Osteoblast (primary cell): Measurements from ENCODE around the gene IFT43. TPM values are rescaled to one million over a fixed set of nuclear protein-coding genes. Genes with fewer than 3 reads are reported as not detected.

ENCODE experiments used
- DNase-seq: peaks from one replicate; pipeline ENCODE4 v3.0.0; 2011; ENCODE audit warnings: low spot score, mixed read lengths; ENCODE audit not compliant: insufficient read length; ENCODE audit errors: missing footprints
- H2AFZ ChIP-seq: 2 replicates; pipeline ENCODE4 v1.6.0; 2011; ENCODE audit warnings: mild to moderate bottlenecking, low read length
- H3K27ac ChIP-seq: 2 replicates; pipeline ENCODE4 v1.5.1; 2011; ENCODE audit warnings: mild to moderate bottlenecking, low read depth, low read length, moderate library complexity
- H3K27me3 ChIP-seq: 2 replicates; pipeline ENCODE4 v1.6.0; 2012; ENCODE audit warnings: mild to moderate bottlenecking, control low read depth, inconsistent platforms, low read length, moderate library complexity; ENCODE audit not compliant: insufficient read depth
- H3K36me3 ChIP-seq: 2 replicates; pipeline ENCODE4 v1.5.1; 2011; ENCODE audit warnings: mild to moderate bottlenecking, low read length, control low read depth, moderate library complexity; ENCODE audit not compliant: insufficient read depth
- H3K4me1 ChIP-seq: 2 replicates; pipeline ENCODE4 v1.5.1; 2011; ENCODE audit warnings: mild to moderate bottlenecking, low read length, control low read depth, moderate library complexity; ENCODE audit not compliant: insufficient read depth
- H3K4me2 ChIP-seq: 2 replicates; pipeline ENCODE4 v1.6.0; 2011; ENCODE audit warnings: mild to moderate bottlenecking, low read length; ENCODE audit not compliant: insufficient read depth
- H3K4me3 ChIP-seq: fragments of 200-600 bp; sonication (generic); 3 replicates; pipeline ENCODE4 v1.5.1; 2012; ENCODE audit warnings: mild to moderate bottlenecking, low read length, inconsistent platforms; ENCODE audit not compliant: insufficient read depth
- H3K79me2 ChIP-seq: 2 replicates; pipeline ENCODE4 v1.6.0; 2012; ENCODE audit warnings: mild to moderate bottlenecking, low read length, control low read depth, inconsistent platforms; ENCODE audit not compliant: insufficient read depth
- H3K9me3 ChIP-seq: 2 replicates; pipeline ENCODE4 v1.5.1; 2011; ENCODE audit warnings: low read depth, low read length, control low read depth
- H4K20me1 ChIP-seq: 2 replicates; pipeline ENCODE4 v1.6.0; 2012; ENCODE audit warnings: mild to moderate bottlenecking, low read length, control low read depth; ENCODE audit not compliant: insufficient read depth
- total RNA-seq: library from RNA; depleted of rRNA; stranded (reverse); fragments of >200 nt; gene quantifications from 2 replicates; pipeline ENCODE4 v1.2.3, GENCODE V29; 2012
- TF ChIP-seq, protein P1 (sequence below): IDR thresholded peaks from 2 replicates; pipeline ENCODE4 v1.5.1; 2011; ENCODE audit warnings: mild to moderate bottlenecking, low read depth, low read length, moderate library complexity; ENCODE audit errors: extremely low read depth

Gene IFT43
- total RNA-seq, 1 donor: 32.6 TPM

DNA sequence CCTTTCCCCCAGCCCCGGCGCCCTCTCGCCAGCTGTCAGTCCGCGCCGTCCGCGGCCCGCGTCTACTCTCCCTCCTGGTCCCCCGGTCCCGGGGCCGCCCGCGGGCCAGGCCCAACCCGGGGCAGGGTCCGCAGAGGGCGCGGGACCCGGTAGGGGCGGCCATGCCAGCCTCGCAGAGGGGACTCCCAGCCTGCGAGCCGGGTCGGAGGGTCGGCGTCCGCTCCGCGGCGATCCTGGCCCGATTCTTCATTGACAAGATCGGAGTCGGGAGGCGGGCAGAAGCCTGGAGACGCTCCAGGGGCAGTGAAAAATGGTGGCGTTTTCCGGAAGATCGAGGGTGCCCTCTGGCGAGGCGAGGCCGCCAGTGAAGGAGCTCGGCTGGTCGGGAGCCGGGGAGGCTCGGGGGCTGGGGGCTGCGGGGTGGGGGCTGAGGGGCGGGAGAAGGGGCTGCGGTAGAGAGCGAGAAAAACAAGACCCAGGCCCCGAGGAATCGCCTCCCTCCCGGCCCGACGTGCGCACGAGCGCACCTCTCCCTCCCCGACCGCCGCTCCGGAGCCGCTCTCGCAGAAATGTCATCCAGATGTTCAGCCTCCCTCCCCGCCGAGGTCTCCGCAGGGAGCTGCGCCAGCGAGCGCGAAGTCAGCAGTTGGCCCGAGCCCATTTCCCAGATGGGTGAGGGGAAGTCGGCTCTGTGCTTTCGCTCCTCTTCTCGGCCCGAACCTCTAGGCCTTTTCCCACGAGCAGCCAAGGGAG, 3.1 kb upstream of the IFT43 start:
- DNase-seq: peak; percentile 95
- no peaks in the 10 kb centered on the region for H4K20me1 ChIP-seq
- peak overlapping the region; percentile 94 for H3K4me2 ChIP-seq
- H3K79me2 ChIP-seq: peaks cover 17% of the 10 kb centered on the region
- H3K36me3 ChIP-seq: no peaks in the 10 kb centered on the region
- H3K4me1 ChIP-seq: peaks cover 45% of the 10 kb centered on the region
- H3K27me3 ChIP-seq: no peaks in the 10 kb centered on the region
- no peaks in the 10 kb centered on the region for H3K9me3 ChIP-seq
- peak overlapping the region; percentile 93 for H2AFZ ChIP-seq
- peak overlapping the region; percentile 85 for H3K27ac ChIP-seq
- TF ChIP-seq, protein P1, sequence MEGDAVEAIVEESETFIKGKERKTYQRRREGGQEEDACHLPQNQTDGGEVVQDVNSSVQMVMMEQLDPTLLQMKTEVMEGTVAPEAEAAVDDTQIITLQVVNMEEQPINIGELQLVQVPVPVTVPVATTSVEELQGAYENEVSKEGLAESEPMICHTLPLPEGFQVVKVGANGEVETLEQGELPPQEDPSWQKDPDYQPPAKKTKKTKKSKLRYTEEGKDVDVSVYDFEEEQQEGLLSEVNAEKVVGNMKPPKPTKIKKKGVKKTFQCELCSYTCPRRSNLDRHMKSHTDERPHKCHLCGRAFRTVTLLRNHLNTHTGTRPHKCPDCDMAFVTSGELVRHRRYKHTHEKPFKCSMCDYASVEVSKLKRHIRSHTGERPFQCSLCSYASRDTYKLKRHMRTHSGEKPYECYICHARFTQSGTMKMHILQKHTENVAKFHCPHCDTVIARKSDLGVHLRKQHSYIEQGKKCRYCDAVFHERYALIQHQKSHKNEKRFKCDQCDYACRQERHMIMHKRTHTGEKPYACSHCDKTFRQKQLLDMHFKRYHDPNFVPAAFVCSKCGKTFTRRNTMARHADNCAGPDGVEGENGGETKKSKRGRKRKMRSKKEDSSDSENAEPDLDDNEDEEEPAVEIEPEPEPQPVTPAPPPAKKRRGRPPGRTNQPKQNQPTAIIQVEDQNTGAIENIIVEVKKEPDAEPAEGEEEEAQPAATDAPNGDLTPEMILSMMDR: peak; percentile 43
- peak overlapping the region; percentile 86 for H3K4me3 ChIP-seq

- H3K27ac ChIP-seq: peak overlapping the region; percentile 31
- TF ChIP-seq, protein P1: no peak
- peaks cover 45% of the 10 kb centered on the region for H3K4me1 ChIP-seq
These were observed 2.6 kb upstream of the IFT43 start for GRCh38 chr14:75983019-75983358.

GRCh38 chr14:75984674-75985073, 889 bp upstream of the IFT43 start:
- DNase-seq: no peak
- Histone ChIP-seq H2AFZ (no peak overlapping the region), H3K4me3 (no peak overlapping the region), H3K4me2 (no peak overlapping the region), H3K9me3 (no peaks in the 10 kb centered on the region), H3K79me2 (peaks cover 24% of the 10 kb centered on the region), H3K27ac (no peak overlapping the region), H4K20me1 (no peaks in the 10 kb centered on the region), H3K27me3 (no peaks in the 10 kb centered on the region), H3K36me3 (peaks cover under 1% of the 10 kb centered on the region), H3K4me1 (peaks cover 47% of the 10 kb centered on the region)
- TF ChIP-seq, protein P1: no peak

More at GRCh38 chr14:75983019-75983358, 2.6 kb upstream of the IFT43 start:
- Histone ChIP-seq H3K9me3 (no peaks in the 10 kb centered on the region), H2AFZ (peak overlapping the region; percentile 93), H3K4me2 (peak overlapping the region; percentile 83), H4K20me1 (no peaks in the 10 kb centered on the region), H3K79me2 (peaks cover 21% of the 10 kb centered on the region), H3K4me3 (peak overlapping the region; percentile 86), H3K36me3 (no peaks in the 10 kb centered on the region), H3K27me3 (no peaks in the 10 kb centered on the region)
- no peak for DNase-seq

GRCh38 chr14:75986439-75986765, 839 bp downstream of the IFT43 start:
- Histone ChIP-seq H3K79me2 (peaks cover 26% of the 10 kb centered on the region), H3K27me3 (no peaks in the 10 kb centered on the region), H3K9me3 (no peaks in the 10 kb centered on the region), H3K27ac (peak overlapping the region; percentile 90), H4K20me1 (no peaks in the 10 kb centered on the region), H3K4me3 (peak overlapping the region; percentile 94), H3K4me1 (peaks cover 36% of the 10 kb centered on the region), H3K36me3 (peaks cover 12% of the 10 kb centered on the region), H3K4me2 (peak overlapping the region; percentile 87), H2AFZ (no peak overlapping the region)
- DNase-seq: no peak
- TF ChIP-seq, protein P1: no peak
